Amygdala (tissue), 56 donors: ENCODE measurements around the gene LAMA2.

Experiments
- DNase-seq, 56 donors: peaks; one replicate each; lab custom pipeline; 2025; lab: John Stamatoyannopoulos, UW

LAMA2 gene

DNA sequence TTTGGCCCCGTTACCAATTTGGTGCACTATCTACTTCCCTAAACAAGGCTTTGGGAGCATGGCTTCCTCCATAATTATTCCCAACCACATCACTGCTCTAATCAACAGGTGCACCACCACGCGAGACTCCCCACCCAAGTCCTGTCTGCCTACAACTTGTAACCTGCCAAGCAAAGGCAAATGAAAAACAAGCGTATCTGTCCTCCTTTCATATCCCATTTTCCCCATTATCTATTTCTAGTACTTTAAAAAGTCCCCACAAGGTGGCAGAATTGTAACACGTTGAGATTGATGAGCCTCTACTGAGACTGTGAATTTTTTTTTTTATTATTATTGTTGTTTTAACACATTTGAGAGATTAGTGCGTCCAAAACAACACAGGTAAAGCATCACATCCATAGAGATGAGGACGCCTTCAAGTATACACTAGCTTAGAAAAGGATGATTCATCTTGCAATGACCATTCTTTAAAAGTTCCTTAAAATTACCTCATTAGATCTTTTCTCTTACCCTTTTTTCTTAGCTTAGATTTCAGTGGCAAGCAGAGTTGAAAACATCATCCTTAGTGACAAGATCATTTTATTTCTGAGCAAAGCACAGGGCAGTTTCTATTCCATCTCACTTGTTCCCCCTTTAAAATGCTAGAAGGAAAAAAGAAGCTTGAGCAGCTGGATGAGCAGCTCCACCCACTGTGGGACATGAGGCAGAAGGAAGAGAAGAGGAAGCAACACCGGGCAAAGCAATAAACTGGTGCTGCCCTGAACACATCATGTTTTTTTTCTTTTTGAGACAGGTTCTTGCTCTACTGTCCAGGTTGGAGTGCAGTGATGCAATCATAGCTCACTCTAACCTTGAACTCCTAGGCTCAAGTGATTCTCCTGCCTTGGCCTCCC lies 616.3 kb downstream of the LAMA2 start:
- peak in 6 of 56 donors; percentile 12 to 50 (median 30) for DNase-seq

DNA sequence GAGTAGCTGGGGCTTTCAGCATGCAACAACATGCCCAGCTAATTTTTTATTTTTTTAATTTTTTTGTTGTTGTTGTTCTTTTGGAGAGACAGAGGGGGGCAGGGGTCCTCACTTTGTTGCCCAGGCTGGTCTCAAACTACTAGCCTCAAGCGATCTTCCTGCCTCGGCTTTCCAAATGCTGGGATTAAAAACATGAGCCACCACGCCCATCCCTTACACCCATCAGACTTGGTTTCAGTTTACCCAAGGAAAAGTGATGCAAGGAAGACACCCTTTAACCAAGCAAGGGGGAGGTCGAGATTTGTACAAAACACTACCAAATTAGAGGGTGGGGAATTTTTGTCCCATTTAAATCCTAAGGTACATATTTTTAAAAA lies 616.9 kb downstream of the LAMA2 start:
- no peak for DNase-seq

DNA sequence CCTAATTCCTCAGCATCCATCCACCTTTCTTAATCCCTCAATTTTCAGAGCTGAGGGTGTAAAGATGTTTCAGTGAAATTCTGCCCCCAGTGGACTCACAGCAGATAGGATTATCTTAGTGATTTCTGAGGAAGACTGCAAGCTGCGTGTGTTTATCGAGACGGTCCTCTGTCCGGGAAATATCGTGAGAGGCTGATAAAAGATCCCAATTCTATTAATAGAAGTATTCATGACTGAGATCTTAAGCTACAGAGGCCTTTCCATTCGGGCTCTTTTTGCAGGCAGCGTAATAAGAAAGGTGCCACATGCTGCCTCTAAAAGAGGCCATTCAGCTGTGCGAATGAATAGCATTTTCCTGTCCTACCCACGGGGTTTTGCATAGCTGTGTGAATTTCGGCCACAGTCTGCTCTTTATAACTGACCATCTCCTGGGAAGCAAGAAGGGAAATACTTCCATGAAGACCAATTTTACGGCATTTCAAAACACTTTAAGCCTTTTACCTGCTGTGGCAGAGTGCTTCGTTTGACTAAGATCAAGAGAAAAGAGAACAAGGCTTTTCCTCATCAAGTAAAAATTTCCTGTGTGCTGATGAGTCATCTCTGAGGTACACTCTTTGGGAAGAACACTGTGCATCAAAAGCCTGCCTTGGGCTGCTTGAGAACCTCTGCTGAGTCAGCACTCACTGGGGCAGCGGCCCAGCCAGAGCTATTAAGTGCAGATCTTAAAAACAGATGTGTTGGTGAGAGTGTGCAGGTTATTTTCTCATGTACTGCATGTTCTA lies 618.2 kb downstream of the LAMA2 start:
- peak in 12 of 56 donors; percentile 3 to 40 (median 24) for DNase-seq

DNA sequence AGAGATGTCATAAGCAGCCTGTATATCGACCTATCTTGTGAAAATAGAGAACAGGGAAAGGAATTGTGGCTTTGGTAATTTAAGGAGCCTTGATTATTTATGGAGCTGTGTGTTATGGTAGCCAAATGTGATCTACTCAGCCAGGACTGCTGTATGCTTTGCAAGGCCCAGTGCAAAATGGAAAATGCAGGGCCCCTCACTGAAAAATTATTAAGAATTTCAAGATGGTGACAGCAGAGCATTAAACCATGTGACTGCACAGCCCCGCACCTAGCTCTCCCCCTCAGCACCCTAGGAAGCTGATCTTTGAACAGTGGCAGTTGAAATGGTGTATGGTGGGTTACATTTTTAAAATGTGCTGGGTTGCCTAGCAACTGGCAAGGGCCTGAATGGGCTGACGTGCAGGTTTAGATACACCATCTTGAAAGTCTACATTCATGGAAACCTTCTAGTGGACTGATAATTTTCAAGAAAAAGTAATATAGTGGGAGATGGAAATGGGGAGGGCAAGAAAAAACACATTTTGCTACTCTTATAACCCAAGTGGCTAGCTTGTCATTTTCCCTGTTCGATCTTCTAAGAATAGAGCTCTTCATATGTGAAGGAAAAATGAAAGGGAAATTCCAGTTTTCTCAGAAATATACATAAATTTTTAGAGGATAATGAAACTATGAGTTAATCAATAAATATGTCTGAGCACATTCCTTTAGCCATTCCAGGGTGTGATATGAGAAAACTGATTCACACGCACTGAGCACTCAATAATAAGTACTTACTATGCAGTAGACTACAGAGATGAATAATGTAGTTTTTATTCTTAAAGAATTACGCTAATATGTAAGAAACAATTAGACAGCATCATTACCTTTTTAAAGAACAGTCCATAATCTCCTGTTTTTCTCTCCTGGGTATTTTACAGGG lies 619.1 kb downstream of the LAMA2 start:
- no peak for DNase-seq

DNA sequence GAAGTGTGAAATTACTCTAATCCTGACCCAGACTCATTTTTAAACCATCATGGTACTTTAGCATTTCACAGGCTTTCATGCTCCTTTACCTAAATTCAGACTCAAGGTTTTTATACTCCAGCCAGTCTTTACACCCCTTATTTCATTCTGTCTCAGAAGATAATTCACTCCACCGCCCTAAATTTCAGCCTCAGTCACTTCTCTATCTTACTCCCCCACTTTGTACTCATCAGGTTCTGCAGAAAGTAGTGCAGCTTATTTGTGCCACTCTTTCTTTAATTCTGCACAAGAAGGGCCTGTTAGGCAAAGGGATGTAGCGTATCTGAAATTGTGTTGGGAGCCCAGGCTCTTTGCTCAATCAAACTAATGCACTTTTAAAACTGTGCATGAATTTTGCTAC lies 621.5 kb downstream of the LAMA2 start:
- no peak for DNase-seq

DNA sequence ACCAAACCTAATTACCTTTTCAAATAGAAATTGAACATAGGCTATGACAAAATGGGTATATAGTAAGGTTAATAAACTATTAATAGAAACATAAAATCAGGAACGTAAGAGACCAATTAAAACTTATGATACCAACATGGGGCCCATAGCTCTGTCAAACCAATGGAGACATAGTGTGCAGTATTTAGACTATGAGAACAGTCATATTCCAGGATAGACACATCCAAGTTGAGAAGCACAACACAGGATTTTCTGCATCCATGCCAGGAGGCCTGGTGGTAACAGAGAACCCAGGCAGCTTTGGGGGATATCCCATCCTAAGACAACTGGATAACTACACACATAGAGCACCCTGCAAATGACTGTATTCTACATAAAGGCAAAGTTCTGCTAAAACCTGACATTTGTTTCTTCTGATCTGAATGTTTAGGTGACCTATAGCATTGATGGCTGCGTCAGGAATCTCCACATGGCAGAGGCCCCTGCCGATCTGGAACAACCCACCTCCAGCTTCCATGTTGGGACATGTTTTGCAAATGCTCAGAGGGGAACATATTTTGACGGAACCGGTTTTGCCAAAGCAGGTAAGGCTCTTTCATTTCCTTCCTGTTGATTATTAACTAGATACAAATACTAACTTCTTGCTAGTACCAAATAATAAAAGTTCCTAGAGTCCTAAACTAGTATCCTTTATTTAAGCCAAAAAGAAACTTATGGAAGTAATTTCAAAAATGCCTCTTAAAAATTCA lies 624.3 kb downstream of the LAMA2 start:
- DNase-seq = no peak

DNA sequence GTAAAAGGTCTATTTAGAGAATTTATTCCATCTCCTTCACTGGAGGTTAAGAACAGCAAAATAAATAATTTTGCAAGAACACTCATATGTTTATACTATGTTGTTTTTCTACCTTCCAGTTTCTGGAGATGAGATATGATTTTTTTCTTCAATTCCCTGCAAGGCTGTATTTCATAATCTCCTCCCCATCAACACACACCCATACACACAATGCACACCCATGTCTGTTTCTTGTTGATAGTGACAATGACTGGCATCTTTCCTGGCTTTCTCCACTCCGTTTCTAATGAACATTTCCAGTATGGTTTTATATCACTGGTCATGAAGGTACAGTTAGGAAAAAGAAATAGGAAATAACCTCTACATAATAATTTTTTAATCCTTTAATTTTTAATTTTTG lies 624.9 kb downstream of the LAMA2 start:
- no peak for DNase-seq

DNA sequence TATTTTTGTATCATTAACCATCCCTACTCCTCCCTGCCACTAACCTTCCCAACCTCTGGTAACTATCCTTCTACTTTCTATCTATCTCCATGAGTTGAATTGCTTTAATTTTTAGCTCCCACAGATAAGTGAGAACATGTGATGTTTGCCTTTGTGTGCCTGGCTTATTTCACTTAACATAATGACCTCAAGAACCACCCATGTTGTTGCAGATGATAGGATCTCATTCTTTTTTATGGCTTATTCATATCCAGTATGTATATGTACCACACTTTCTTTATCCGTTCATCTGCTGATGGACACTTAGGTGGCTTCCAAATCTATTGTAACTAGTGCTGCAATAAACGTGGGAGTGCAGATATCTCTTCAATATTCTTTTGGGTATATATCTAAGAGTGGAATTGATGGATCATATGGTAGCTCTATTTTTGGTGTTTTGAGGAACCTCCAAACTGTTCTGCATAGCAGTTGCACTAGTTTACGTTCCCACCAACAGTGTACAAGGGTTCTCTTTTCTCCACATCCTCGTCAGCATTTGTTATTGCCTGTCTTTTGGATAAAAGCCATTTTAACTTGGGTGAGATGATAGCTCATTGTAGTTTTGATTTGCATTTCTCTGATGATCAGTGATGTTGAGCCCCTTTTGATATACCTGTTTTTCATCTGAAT lies 625.7 kb downstream of the LAMA2 start:
- no peak for DNase-seq

DNA sequence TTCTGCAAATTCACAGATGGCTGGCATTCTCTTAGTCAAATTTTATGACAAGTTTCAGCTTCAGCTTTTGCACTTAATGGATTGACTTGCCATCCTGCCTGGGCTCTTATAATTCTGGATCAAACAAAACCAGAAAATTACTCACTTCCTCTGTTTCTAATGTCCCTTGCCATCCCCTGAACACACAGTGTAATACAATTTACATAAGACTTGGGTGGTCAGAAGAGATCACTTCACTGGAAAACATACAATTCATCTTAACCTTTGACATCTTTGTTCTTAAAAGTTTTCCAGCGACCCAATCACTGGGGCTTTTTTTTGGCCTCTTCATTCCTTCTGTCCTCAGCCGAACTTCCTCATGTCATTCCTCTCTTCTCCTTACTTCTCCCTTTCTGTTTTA lies 628.0 kb downstream of the LAMA2 start:
- no peak for DNase-seq

DNA sequence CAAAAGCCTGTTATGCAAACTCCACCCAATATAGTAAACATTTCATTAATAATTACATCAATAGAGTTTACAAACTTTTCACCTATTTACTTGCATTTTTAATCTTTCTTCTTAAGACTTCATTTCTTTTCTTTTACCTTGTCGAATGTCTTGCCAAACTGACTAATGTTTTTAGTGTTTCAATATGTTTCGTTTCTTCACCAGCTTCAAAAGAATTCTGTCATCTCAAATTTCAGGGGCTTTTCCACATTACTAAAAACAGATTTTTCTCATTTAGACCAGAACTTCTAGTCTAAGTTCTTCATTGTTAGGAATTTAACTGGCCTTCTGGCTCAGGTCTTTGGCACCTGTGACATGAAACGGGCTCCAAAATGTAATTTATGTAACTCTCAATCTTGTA lies 630.5 kb downstream of the LAMA2 start:
- no peak for DNase-seq

DNA sequence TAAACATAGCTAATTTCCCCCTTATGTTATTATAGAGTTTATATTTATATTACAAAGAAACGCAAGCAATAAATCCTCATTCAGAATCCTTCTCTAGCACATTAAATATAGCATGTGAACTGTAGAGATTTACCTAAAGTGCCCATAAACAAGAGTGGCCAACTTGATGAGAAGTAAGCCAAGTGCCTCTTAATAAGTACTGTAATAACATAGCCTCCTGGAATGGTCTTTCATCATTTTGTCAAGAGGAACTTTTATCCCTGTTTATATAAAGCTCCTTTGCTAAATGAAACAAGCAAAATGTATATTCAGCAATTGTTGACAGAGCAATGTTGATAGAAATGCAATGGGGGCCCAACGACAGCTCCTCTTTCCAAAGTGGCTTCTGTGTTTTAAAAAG lies 632.1 kb downstream of the LAMA2 start:
- no peak for DNase-seq

DNA sequence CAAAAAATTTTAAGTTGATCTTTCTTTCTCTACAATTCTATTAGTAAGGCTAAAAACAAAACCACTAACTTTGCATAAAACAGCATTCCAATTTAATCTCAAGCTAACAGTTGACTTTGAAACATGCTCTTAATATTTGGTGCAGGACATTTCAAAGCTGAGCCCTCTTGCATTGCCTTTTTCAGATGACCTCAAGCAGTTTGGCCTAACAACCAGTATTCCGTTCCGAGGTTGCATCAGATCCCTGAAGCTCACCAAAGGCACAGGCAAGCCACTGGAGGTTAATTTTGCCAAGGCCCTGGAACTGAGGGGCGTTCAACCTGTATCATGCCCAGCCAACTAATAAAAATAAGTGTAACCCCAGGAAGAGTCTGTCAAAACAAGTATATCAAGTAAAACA lies 633.1 kb downstream of the LAMA2 start:
- DNase-seq = no peak

DNA sequence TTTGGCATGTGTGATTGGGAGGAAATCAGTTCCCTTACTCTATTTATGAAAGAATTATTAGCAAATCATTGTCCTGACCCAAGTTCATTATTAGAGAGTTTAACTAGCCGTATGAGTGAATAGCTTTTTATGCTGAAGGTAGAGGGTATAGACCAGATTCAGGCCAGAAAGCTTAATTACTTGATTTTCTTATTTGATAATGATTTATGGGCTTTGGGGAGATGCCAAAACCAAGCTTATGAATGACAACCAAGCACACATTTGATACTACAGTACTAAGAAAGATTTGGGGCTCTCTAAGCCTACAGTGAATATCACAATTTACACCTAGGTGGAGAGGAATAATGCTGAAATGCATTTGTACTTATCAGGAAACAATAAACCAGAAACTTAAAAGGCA lies 633.8 kb downstream of the LAMA2 start:
- no peak for DNase-seq

DNA sequence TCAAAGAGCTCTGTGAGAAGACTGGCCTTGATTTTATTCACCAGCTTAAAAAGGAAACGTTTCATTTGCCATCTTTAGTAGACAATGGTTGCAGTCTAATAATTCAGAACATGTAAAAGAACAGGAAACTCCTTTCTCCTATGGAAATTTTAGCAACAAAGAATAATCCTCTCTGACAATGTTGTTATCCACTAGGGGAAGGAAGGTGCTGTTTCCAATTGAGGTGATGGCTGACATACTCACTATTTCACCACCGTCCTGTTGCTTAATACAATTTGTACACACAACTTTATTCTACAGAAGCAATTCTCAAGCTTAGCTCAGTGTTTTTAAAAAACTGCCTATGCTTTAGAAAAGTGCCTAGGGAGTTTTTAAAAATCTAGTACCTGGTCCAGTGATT lies 634.4 kb downstream of the LAMA2 start:
- DNase-seq = no peak

DNA sequence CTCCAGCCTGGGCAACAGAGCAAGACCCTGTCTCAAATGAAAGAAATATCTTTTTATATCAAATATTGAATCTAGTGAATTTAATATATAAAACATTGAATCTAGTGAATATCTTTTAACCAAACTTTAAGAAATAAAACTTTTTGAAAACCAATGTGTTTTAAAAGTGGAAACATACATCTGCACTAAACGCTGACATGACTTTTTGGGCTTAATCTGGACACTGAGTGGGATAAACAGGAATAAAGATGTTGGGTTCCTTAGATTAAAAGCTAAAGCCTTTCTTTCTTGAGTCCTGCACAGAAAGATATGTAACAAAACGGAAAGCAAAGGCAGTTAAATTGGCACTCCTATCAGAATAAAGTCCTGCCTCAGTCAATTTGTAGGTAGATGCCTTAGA lies 636.8 kb downstream of the LAMA2 start:
- DNase-seq = no peak

DNA sequence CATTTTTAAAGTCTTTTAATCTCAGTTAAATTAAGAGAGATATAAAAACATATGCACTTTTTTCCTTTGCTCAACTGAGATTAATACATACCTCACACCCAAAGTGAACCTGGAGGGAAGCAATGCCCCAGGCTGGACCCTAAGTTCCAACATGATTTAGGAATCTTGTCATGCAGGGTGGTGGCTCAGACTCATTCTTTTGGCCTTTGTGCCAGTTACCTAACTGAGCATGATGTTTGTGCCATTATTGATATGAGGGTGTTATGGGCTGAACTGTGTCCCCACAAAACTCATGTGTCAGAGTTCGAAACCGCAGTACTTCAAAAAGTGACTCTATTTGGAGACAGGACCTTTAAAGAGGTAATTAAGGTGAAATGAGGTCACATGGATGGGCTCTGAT lies 639.0 kb downstream of the LAMA2 start:
- DNase-seq = no peak

DNA sequence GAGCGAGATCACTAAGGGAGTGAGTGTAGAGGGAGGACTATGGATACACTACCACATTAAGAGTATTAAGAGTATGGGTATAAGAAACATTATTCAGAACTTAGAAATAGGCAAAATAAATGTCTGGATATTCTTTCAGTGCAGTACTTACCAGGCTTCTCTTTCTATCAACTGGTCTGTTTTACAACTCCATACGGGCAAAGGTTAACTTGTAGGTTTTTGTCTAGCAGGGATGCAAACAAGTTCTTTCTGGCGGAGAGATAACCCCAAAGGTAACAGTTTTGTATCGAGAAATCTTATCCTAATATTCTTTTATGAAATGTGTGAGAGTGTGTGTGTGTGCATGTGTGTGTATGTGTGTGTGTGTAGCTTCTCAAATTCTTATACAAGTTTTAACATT lies 640.9 kb downstream of the LAMA2 start:
- no peak for DNase-seq

DNA sequence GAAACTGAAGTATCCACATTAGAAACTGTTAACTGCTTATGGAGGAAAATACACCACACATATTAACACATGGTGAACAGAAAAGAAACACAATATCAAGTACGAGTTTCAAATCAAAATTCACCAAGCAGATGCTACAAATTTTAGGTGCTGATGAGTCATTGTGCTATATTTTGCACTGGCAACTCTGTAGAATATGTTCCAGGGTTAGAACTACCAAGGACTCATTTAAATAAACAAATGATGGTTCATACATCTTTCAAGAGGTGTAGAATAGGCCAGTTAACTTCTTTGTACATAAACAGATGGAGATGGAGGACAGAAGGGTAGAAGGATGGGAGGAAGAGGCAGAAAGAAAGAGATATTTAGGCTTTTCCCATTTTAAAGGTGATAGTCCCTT lies 642.1 kb downstream of the LAMA2 start:
- DNase-seq = no peak

DNA sequence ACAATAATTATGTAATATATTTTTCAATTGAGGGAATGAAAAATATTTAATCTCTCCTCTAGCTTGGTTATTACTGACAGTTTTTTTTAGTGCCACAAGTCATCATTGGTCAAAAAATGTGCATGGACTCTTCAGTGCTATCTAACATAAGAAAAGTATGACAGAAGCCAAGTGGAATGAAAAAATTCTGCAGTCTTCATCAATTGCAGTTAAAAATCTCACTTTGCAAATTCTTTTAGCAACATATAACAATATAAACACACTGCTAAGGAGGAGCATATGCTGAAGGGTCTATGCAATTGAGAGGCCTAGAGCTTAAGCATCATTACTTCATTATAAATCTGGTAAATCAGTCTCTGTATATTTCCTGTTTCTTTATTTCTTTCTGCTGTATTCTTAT lies 652.0 kb downstream of the LAMA2 start:
- DNase-seq = no peak

DNA sequence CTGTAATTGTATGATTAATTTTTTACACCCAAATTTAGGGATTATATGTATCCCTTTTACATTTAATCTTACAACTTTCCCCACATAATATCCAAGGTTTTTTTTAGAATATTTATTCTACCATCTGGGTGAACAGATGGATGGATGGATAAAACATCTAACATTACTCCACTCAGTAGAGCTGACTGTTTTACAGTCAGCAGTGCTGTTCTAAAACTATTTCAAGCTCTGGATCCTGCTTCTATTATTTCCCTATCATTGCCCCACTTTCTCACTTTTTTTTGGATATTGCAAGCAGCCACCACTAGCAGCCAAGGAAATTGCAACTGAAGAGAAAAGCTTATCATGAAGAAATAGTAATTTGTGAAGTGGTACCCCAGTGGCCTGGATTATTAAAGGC lies 653.3 kb downstream of the LAMA2 start:
- peak in 1 of 56 donors; percentile 9 for DNase-seq
